Esophagus muscularis mucosa (tissue), 4 donors: ENCODE data around the gene AK8. TPM values are rescaled to one million over a fixed set of nuclear protein-coding genes. Genes with fewer than 3 reads are reported as not detected.
"Not testable (repeated sequence)": the region's sequence is repeated elsewhere in the genome, so short reads cannot be mapped to it uniquely, and the experiment has no call there.

Source experiments
- DNase-seq: peaks from one replicate; pipeline ENCODE4 v3.0.0-alpha.2; 2017; ENCODE audit errors: extremely low spot score
- H3K27ac ChIP-seq, 4 donors: fragments of 200-600 bp; sonication (generic); replicated peaks in 1 of 4; 1 replicate in 3 of 4; 2 replicates in 1 of 4; pipeline ENCODE4 v1.5.1; 2016 to 2019; ENCODE audit warnings: mild to moderate bottlenecking in 1 of 4
- H3K27me3 ChIP-seq, 4 donors: fragments of 200-600 bp; sonication (generic); one replicate each; pipeline versions ENCODE4 v1.5.1 to v1.6.0; 2016 to 2019
- H3K36me3 ChIP-seq, 4 donors: fragments of 200-600 bp; sonication (generic); one replicate each; pipeline ENCODE4 v1.5.1; 2016 to 2019
- H3K4me1 ChIP-seq, 4 donors: fragments of 200-600 bp; sonication (generic); one replicate each; pipeline ENCODE4 v1.5.1; 2016 to 2019
- H3K4me3 ChIP-seq, 4 donors: fragments of 200-600 bp; sonication (generic); 1 replicate in 2 of 4; 2 replicates in 2 of 4; pipeline ENCODE4 v1.5.1; 2016 to 2019; ENCODE audit warnings: mild to moderate bottlenecking in 4 of 4, moderate library complexity in 1 of 4
- H3K9me3 ChIP-seq, 4 donors: fragments of 200-600 bp; sonication (generic); 1 replicate in 3 of 4; 2 replicates in 1 of 4; pipeline ENCODE4 v1.5.1; 2016 to 2019
- CTCF ChIP-seq, 3 experiments: fragments of 200-600 bp in 2 of 3; fragments of 450-650 bp in 1 of 3; sonication (generic) in 2 of 3; IDR thresholded peaks; one replicate each; pipeline ENCODE4 v1.5.1; 2017 to 2019; ENCODE audit warnings: antibody characterized with exemption in 3 of 3, mild to moderate bottlenecking in 2 of 3, moderate library complexity in 1 of 3
- EP300 ChIP-seq: sonication (generic); formaldehyde crosslinking; IDR thresholded peaks from one replicate; pipeline ENCODE4 v1.6.1; 2017; ENCODE audit warnings: antibody characterized with exemption
- POLR2A ChIP-seq: fragments of 450-650 bp; IDR thresholded peaks from one replicate; pipeline ENCODE4 v1.6.1; 2017; ENCODE audit warnings: antibody characterized with exemption, moderate library complexity, mild to moderate bottlenecking, low read depth
- POLR2AphosphoS5 ChIP-seq, 2 donors: sonication (generic); formaldehyde crosslinking; IDR thresholded peaks; one replicate each; pipeline ENCODE4 v1.6.1; 2017; ENCODE audit warnings: antibody characterized with exemption in 2 of 2
- WGBS: methylation state at CpG from one replicate; pipeline ENCODE4 v1.1.5; 2018; 5-methylcytosine and 5-hydroxymethylcytosine counted together
- intact Hi-C: fragments of 100-400 bp; cut with DNase I; formaldehyde crosslinking; loops from one replicate; pipeline ENCODE4 v1.15.1; 2023
- total RNA-seq, 4 donors: library from RNA; depleted of rRNA; stranded (reverse); fragments of >200 nt; gene quantifications; one replicate each; pipeline versions ENCODE4 v1.1.0 to v1.2.1, GENCODE V29; 2016

The AK8 gene
- total RNA-seq, 4 donors from 2014 or later, result 0.39 to 1.5 (median 0.90) TPM

DNA sequence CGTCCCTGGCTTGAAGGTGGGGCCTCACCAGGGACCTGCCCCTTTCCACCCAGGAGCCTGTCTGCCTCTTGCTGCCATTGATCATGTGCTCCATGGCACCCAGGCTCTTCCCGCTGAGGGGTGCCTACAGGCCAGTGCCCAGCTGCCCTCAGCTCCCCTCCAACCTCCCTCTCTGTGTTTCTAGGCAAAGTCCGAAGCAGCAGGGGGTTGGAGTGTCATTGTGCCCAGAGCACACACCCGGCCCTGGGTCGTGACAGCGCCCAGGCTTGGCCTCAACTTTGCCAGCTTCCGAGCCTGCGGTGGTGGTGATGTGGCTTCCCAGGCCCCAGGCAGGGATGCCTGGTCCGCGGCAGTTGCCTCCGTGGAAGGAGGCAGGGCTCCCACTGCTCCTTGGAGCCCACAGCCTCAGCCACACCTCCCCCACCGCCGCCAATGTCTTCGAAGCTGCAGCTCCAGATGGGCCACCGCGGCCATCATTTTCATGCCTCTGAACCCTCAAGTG is 155.5 kb downstream of the AK8 start:
- TF ChIP-seq POLR2A, result no peak
- no peak for TF ChIP-seq POLR2AphosphoS5 (IDR thresholded peaks at IDR 0.05)
- TF ChIP-seq CTCF (IDR thresholded peaks at IDR 0.05), result no peak
- TF ChIP-seq EP300, result no peak
- peaks cover 0 to 38% (median 0%) of the 10 kb centered on the region in 4 donors for H3K27me3 ChIP-seq
- H3K4me1 ChIP-seq, result no peaks in the 10 kb centered on the region
- intact Hi-C loops, result no loop called here
- no peaks in the 10 kb centered on the region for H3K36me3 ChIP-seq
- H3K27ac ChIP-seq, result no peak overlapping the region
- 93% methylated on average over 4 of the region's 16 CpGs for WGBS
- no peak for DNase-seq
- no peak overlapping the region for H3K4me3 ChIP-seq
- H3K9me3 ChIP-seq, result no peaks in the 10 kb centered on the region

GRCh38 chr9:132721661-132722060 is 156.4 kb downstream of the AK8 start:
- Histone ChIP-seq H3K4me3 (no peak overlapping the region), H3K27me3 (peaks cover 0 to 48% (median 0%) of the 10 kb centered on the region in 4 donors), H3K27ac (no peak overlapping the region), H3K4me1 (no peaks in the 10 kb centered on the region), H3K36me3 (no peaks in the 10 kb centered on the region), H3K9me3 (no peaks in the 10 kb centered on the region)
- TF ChIP-seq EP300 (no peak), POLR2AphosphoS5 (IDR thresholded peaks at IDR 0.05) (no peak), POLR2A (no peak), CTCF (IDR thresholded peaks at IDR 0.05) (no peak)
- intact Hi-C loops, result no loop called here
- 87% methylated on average over 3 of the region's 12 CpGs for WGBS
- DNase-seq, result no peak

- H3K27me3 ChIP-seq, result peaks cover 0 to 47% (median 0%) of the 10 kb centered on the region in 4 donors
- WGBS, result 75% methylated on average over 8 of the region's 8 CpGs
- H3K36me3 ChIP-seq, H3K4me3 ChIP-seq, intact Hi-C loops, H3K4me1 ChIP-seq, H3K9me3 ChIP-seq, H3K27ac ChIP-seq, DNase-seq: not testable (repeated sequence)
Measured at GRCh38 chr9:132718381-132718928, 159.6 kb downstream of the AK8 start.

- H3K27me3 ChIP-seq, result peaks cover 0 to 45% (median 0%) of the 10 kb centered on the region in 4 donors
- no peak overlapping the region for H3K4me3 ChIP-seq
- 67% methylated on average over 13 of the region's 13 CpGs for WGBS
- no peaks in the 10 kb centered on the region for H3K9me3 ChIP-seq
- no peak for DNase-seq
- H3K36me3 ChIP-seq, result no peaks in the 10 kb centered on the region
- no peak for TF ChIP-seq POLR2A
- no peak for TF ChIP-seq POLR2AphosphoS5 (IDR thresholded peaks at IDR 0.05)
- no peak for TF ChIP-seq EP300
- TF ChIP-seq CTCF (IDR thresholded peaks at IDR 0.05), result no peak
- no peaks in the 10 kb centered on the region for H3K4me1 ChIP-seq
- intact Hi-C loops, result no loop called here
- no peak overlapping the region for H3K27ac ChIP-seq
Measured at GRCh38 chr9:132717326-132717945, 160.6 kb downstream of the AK8 start.

DNA sequence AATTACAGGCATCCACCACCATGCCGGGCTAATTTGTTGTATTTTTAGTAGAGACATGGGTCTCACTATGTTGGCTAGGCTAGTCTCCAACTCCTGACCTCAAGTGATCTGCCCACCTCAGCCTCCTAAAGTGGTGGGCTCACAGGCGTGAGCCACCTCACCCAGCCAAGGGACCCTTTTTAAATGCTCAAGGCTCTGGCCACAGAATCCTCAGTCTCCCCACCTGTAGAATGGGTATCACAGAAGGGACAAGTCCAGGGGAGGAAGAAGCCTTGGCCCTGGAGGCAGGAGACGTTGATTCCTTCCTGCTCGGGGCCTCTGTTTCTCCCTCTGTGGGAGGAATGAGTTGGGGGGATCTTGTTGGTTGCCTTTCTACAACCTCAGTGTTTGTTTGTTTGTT is 162.1 kb downstream of the AK8 start:
- DNase-seq, result no peak
- no peak overlapping the region for H3K27ac ChIP-seq
- H3K27me3 ChIP-seq, result peaks cover 0 to 35% (median 0%) of the 10 kb centered on the region in 4 donors
- intact Hi-C loops, result no loop called here
- no peak overlapping the region for H3K4me3 ChIP-seq
- no peaks in the 10 kb centered on the region for H3K4me1 ChIP-seq
- TF ChIP-seq POLR2AphosphoS5 (IDR thresholded peaks at IDR 0.05), result no peak
- 95% methylated on average over 4 of the region's 4 CpGs for WGBS
- H3K36me3 ChIP-seq, result no peaks in the 10 kb centered on the region
- H3K9me3 ChIP-seq, result no peaks in the 10 kb centered on the region
